ENCODE results near the gene ELOA2. TPM values are rescaled to one million over a fixed set of nuclear protein-coding genes. Genes with fewer than 3 reads are reported as not detected.
"Not testable (repeated sequence)": the region's sequence is repeated elsewhere in the genome, so short reads cannot be mapped to it uniquely, and the experiment has no call there.

The ELOA2 gene
- total and polyA plus RNA-seq, 9 donors: not detected

DNA sequence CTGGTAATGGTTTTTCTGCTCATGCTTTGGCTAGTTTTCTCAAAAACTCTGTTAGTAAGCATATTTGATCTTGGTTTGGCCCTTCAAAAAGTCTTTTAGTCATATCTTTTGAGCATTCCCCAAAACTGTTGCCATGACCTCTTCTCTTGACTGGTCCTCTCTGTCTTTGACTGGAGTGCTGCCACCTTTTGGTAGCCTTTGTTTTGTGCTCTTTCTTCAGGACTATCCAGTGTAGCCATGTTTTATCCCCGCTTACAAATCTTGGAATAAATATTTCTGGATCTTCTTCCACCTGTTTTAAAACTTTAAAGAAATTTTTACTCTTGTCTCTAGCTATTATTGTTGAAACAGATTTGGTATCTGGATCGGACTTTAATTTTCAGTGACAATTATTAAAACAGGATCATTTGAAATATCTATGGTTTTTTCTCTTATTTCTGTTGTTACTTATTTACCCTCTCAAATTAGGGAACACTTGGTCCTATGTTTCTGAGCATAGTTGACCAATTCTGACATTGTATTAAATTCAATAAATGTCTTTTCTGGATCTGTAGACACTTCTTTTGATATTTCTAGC lies 965 bp upstream of the ELOA2 start:
- H3K27me3 ChIP-seq: no peaks in the 10 kb centered on the region
- H3K27ac ChIP-seq: no peak overlapping the region
- intact Hi-C loops (cut with DNase I): no loop called here
- TF ChIP-seq POLR2A (IDR thresholded peaks at IDR 0.05): no peak
- TF ChIP-seq, protein P1, sequence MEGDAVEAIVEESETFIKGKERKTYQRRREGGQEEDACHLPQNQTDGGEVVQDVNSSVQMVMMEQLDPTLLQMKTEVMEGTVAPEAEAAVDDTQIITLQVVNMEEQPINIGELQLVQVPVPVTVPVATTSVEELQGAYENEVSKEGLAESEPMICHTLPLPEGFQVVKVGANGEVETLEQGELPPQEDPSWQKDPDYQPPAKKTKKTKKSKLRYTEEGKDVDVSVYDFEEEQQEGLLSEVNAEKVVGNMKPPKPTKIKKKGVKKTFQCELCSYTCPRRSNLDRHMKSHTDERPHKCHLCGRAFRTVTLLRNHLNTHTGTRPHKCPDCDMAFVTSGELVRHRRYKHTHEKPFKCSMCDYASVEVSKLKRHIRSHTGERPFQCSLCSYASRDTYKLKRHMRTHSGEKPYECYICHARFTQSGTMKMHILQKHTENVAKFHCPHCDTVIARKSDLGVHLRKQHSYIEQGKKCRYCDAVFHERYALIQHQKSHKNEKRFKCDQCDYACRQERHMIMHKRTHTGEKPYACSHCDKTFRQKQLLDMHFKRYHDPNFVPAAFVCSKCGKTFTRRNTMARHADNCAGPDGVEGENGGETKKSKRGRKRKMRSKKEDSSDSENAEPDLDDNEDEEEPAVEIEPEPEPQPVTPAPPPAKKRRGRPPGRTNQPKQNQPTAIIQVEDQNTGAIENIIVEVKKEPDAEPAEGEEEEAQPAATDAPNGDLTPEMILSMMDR (IDR thresholded peaks at IDR 0.05): no peak
- TF ChIP-seq EP300 (IDR thresholded peaks at IDR 0.05): no peak
- H3K4me3 ChIP-seq: no peak overlapping the region
- H3K9me3 ChIP-seq: no peaks in the 10 kb centered on the region
- no peaks in the 10 kb centered on the region for H3K4me1 ChIP-seq (ENCODE audit: insufficient read depth)
- 77 to 83% (median 79%) methylated on average over 2 of the region's 2 CpGs for WGBS, 3 donors
- H3K36me3 ChIP-seq: no peaks in the 10 kb centered on the region
- no peak for DNase-seq

DNA sequence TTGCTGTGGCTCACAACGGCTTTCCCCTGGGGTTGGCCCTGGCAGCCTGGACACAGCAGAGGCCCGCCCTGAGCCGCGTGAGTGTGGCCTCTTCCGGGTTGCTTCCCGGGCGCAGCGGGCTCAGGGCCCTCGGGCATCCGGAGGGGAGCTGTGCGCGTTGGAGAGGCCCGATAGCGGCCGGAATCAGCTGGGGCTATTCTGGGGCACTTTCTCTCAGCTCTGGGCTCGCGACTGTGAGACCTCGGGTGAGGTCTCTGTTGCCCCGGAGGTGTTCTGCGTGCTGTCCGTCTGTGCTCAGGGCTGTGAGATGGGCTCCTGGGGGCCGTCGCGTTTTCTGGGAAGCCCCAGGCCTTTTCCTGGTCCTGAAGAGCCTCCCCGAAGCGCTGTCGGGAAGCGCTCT lies 830 bp downstream of the ELOA2 start:
- H3K36me3 ChIP-seq; H3K9me3 ChIP-seq; H3K27ac ChIP-seq; H3K4me3 ChIP-seq; intact Hi-C loops (cut with DNase I); H3K4me1 ChIP-seq (ENCODE audit: insufficient read depth); DNase-seq; H3K27me3 ChIP-seq: not testable (repeated sequence)
- WGBS, 3 donors: 92 to 98% (median 94%) methylated on average over 25 to 28 of the region's 28 CpGs

DNA sequence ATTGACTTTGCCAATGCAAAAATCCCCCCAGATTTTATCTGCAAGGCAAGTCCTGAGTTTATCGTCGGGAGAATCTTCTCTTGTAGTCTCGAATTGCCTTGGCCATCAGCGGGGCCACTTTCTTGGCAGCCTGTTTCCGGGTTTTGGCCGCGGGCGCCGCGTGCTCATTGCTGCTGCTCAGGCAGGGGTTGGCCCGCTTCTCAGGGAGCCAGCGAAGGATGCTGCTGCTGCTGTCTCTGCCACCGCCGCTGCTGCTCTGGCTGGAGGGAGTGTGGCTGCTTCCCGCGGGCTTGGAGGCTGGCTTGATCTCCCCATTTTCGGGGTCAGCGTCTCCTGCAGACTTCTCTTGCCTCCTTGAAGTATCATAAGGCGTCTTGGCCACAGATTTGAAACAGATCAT lies 2.5 kb downstream of the ELOA2 start:
- intact Hi-C loops (cut with DNase I): no loop called here

DNA sequence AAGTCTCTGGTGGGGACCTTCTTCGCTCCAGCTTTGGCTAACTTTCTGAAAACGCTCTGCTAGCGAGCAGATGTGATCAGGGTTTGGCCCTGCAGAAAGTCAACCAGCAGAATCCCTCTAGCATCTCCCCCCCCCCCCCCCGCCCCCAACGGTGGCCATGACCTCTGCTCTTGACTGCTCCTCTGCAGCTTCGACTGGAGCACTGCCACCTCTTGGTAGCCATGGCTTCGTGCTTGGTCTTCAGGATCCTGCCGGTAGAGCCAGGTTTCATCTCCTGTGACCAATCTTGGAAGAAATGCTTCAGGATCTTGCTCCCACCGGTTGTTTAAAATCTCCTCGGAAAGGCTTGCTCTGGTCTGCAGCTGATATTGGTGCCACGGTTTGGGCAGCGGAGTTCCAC lies 4.5 kb downstream of the ELOA2 start:
- H3K9me3 ChIP-seq; DNase-seq; H3K27ac ChIP-seq; H3K27me3 ChIP-seq; H3K4me1 ChIP-seq (ENCODE audit: insufficient read depth); intact Hi-C loops (cut with DNase I); H3K36me3 ChIP-seq; H3K4me3 ChIP-seq: not testable (repeated sequence)
- WGBS, 3 donors: 87 to 94% (median 91%) methylated on average over 5 to 6 of the region's 12 CpGs

More for the DNA sequence above, 2.5 kb downstream of the ELOA2 start:
- no peaks in the 10 kb centered on the region for H3K9me3 ChIP-seq
- H3K4me1 ChIP-seq (ENCODE audit: insufficient read depth): no peaks in the 10 kb centered on the region
- 90 to 95% (median 91%) methylated on average over 19 of the region's 19 CpGs for WGBS, 3 donors
- DNase-seq: no peak
- H3K27ac ChIP-seq: no peak overlapping the region
- TF ChIP-seq, protein P1 (IDR thresholded peaks at IDR 0.05): no peak
- TF ChIP-seq EP300 (IDR thresholded peaks at IDR 0.05) (no peak), POLR2A (IDR thresholded peaks at IDR 0.05) (no peak)
- H3K36me3 ChIP-seq: no peaks in the 10 kb centered on the region
- no peaks in the 10 kb centered on the region for H3K27me3 ChIP-seq
- no peak overlapping the region for H3K4me3 ChIP-seq

DNA sequence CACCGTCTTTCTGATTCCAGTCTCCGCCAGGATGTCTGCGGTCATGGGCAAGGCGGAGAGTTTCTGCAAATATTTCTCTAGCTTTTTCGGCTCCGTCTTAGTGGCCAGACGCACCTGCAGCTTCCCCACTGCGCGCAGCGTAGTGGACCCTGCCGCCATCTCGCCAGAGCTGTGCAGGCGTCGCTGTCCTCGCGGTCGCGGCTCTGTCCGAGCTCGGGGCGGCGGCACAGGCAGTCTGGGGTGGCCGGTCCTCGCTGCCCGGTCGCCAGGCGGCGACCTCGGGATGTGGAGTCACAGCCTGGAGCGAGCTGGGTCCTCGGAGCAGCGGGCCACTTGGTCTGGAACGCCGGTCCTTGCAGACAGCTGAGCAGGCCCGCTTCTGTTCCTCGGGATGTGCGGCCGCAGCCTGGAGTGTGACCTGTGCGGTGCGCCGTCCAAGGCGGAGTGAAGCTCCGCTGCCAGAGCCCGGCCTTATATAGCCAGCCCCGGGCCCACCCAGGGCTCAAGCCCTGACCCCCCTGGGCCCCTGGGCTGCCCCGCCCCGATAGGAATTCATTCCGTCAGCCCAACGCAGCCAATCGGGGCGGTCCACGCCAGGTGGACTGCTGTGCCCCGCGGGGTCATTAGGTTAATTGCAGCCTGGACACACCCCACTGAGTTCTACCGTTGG lies 5.6 kb downstream of the ELOA2 start:
- H3K4me3 ChIP-seq; H3K36me3 ChIP-seq; H3K9me3 ChIP-seq; DNase-seq; H3K4me1 ChIP-seq (ENCODE audit: insufficient read depth); intact Hi-C loops (cut with DNase I); H3K27ac ChIP-seq; H3K27me3 ChIP-seq: not testable (repeated sequence)
- no CpG with 5 or more reads among the region's 55 CpGs for WGBS, 3 donors

- H3K4me3 ChIP-seq; H3K27ac ChIP-seq; H3K27me3 ChIP-seq; intact Hi-C loops (cut with DNase I); H3K9me3 ChIP-seq; H3K4me1 ChIP-seq (ENCODE audit: insufficient read depth); H3K36me3 ChIP-seq: not testable (repeated sequence)
- DNase-seq: peak in 1 of 5 donors; percentile 27
- 91 to 98% methylated on average over 7 to 10 of the region's 29 CpGs; no CpG with 5 or more reads in 1 of the 3 donors for WGBS, 3 donors
These were observed 6.7 kb downstream of the ELOA2 start for GRCh38 chr18:47028738-47029137.

- 82 to 94% (median 86%) methylated on average over 6 to 11 of the region's 17 CpGs for WGBS, 3 donors
- H3K9me3 ChIP-seq; intact Hi-C loops (cut with DNase I): not testable (repeated sequence)
These were observed 9.8 kb downstream of the ELOA2 start for GRCh38 chr18:47025557-47026174.

DNA sequence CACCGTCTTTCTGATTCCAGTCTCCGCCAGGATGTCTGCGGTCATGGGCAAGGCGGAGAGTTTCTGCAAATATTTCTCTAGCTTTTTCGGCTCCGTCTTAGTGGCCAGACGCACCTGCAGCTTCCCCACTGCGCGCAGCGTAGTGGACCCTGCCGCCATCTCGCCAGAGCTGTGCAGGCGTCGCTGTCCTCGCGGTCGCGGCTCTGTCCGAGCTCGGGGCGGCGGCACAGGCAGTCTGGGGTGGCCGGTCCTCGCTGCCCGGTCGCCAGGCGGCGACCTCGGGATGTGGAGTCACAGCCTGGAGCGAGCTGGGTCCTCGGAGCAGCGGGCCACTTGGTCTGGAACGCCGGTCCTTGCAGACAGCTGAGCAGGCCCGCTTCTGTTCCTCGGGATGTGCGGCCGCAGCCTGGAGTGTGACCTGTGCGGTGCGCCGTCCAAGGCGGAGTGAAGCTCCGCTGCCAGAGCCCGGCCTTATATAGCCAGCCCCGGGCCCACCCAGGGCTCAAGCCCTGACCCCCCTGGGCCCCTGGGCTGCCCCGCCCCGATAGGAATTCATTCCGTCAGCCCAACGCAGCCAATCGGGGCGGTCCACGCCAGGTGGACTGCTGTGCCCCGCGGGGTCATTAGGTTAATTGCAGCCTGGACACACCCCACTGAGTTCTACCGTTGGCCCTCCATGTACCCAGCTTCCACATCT lies 11.5 kb downstream of the ELOA2 start:
- DNase-seq; H3K4me1 ChIP-seq (ENCODE audit: insufficient read depth); intact Hi-C loops (cut with DNase I); H3K4me3 ChIP-seq; H3K27me3 ChIP-seq; H3K36me3 ChIP-seq; H3K9me3 ChIP-seq; H3K27ac ChIP-seq: not testable (repeated sequence)
- WGBS, 3 donors: no CpG with 5 or more reads among the region's 55 CpGs

More at GRCh38 chr18:47025557-47026174, 9.8 kb downstream of the ELOA2 start:
- not testable (repeated sequence) for H3K4me3 ChIP-seq; H3K27me3 ChIP-seq; H3K4me1 ChIP-seq (ENCODE audit: insufficient read depth); H3K36me3 ChIP-seq; H3K27ac ChIP-seq; DNase-seq

- WGBS, 3 donors: 97 to 100% methylated on average over 6 to 9 of the region's 29 CpGs; no CpG with 5 or more reads in 1 of the 3 donors
These were observed 12.6 kb downstream of the ELOA2 start for GRCh38 chr18:47022821-47023220.

More at GRCh38 chr18:47022821-47023220, 12.6 kb downstream of the ELOA2 start:
- intact Hi-C loops (cut with DNase I); H3K36me3 ChIP-seq; H3K4me3 ChIP-seq; H3K27me3 ChIP-seq; H3K27ac ChIP-seq; H3K4me1 ChIP-seq (ENCODE audit: insufficient read depth); H3K9me3 ChIP-seq: not testable (repeated sequence)
- DNase-seq: peak in 2 of 5 donors; percentile 24 to 42

Measured in ovary (tissue), 9 donors.